GM23248 (cell line): ENCODE results near the gene L3MBTL3.

Source experiments
- EZH2 ChIP-seq: fragments of 200-600 bp; sonication (generic); IDR thresholded peaks from 2 replicates; pipeline ENCODE4 v1.6.1; 2018; ENCODE audit warnings: antibody characterized with exemption, mild to moderate bottlenecking; ENCODE audit not compliant: insufficient read depth, poor library complexity, severe bottlenecking
- EZH2phosphoT487 ChIP-seq: fragments of 200-600 bp; sonication (generic); IDR thresholded peaks from 2 replicates; pipeline ENCODE4 v1.6.1; 2018; ENCODE audit warnings: antibody characterized with exemption, moderate library complexity, mild to moderate bottlenecking, low read depth; ENCODE audit not compliant: insufficient read depth

GRCh38 chr6:130099119-130099518 is 80.7 kb downstream of the L3MBTL3 start:
- TF ChIP-seq EZH2 = no peak
- TF ChIP-seq EZH2phosphoT487 = no peak
